Stimulated activated naive CD8-positive, alpha-beta T cell treated with anti-CD3 and anti-CD28 coated beads, Interleukin-15, Interleukin-2, amounts not matched to agents 100 U/mL and 50 U/mL, for 24 hours (primary cell): Measurements from ENCODE around the gene CCDC38.

Experiments
- ATAC-seq: fragments of 150-1000 bp; cut with Tn5 transposase; one replicate; pipeline ENCODE4 v1.10.0; 2021
- DNase-seq: peaks from one replicate; pipeline ENCODE4 v3.0.0; 2021

CCDC38 gene

DNA sequence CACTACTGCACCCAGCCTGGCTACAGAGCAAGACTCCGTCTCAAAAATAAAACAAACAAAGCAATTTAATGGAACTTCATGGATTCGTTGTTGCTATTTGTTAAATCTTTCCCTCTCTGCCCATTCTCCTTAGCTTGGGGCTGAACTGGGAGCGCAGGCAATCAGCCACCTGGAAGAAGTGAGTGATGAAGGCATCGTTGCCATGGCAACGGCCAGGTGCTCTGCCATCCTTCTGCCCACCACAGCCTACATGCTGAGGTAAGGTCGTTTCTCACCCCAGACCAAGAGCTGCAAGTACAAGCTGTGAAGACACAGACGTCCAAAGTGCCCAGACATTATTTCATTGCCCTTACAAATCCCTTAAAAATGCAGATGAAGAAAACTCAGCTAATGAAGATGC lies 19.8 kb upstream of the CCDC38 start:
- no peak for DNase-seq
- ATAC-seq = no peak

DNA sequence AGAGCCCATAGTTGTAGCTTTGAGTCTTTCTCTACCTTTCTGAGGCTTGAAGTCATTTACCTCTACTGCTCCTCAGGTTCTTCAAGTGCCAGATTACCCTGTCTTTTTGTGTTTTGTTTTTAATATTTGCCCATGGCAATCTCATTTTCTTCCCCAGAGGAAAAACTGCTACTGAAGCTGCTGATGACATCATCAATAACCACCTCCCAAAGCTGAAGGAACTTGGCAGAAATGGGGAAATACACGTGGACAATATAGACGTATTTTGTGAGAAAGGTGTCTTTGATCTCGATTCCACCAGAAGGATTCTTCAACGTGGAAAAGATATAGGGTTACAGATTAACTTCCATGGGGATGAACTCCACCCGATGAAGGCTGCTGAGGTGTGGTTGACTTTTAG lies 17.8 kb upstream of the CCDC38 start:
- DNase-seq (no peak), ATAC-seq (no peak)

DNA sequence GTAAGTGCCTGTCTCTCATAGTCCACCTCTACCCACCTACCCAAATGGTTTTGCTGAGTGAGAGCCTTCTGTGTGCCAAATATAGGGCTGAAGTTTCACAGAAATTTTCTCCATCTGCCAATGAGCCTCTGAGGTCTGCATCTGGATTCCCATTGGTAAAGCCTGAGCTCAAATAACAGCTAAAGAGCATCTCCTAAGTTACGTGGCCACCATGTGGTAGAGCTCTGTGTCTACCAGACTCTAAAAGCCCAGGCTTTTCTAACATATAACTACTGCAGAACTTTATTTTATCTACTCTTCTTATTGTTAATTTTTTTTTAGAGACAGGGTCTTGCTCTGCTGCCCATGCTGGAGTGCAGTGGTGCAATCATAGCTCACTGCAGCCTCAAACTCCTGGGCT lies 16.7 kb upstream of the CCDC38 start:
- no peak for ATAC-seq
- no peak for DNase-seq

DNA sequence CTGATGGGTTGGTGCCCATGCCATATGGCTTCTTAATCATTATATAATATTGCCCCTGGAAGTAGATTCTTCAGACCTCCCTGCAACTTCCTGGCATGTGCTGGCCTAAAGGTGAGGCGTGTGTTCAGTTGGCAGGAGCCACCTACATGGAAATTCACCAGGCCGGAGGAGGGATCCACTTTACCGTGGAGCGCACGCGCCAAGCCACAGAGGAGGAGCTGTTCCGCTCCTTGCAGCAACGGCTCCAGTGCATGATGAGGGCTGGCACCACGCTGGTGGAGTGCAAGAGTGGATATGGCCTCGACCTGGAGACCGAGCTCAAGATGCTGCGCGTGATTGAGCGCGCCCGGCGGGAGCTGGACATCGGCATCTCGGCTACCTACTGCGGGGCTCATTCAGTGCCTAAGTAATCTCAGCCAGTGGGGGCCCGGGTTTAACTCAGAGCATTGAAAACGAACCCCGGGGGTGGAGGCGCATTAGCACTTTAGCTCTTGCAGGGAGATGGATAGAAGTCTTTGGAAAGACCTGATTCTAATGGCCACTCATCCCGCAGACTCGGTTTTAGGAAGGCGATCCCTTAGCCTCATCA lies 14.2 kb upstream of the CCDC38 start:
- DNase-seq = no peak

DNA sequence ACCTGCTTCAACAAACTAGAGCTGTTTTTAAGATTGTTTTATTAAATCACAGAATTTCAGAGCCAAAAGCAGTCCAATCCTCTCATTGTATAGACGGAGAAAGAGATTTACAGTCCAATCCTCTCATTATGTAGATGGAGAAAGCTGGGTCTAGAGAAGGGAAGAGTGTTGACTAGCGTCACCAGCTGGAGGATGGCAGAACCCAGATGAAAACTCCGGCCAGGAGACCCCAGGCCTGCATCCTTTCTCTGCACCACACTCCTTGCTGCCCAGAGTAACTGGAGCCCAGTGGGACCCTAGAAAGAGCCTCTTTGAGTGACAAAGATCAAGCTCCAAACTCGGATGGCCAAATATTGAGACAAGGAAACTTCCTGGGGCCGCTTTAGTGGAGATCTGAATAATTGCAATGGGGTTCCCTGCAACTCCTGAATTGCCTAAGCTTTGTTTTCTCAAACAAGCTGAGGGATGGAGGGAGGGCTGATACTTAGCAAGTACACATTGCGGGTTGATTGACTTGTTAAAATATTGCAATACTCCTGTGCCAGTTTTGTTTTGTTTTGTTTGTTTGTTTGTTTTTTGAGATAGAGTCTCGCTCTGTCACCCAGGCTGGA lies 13.2 kb upstream of the CCDC38 start:
- ATAC-seq (no peak), DNase-seq (no peak)

More for the DNA sequence above, 14.2 kb upstream of the CCDC38 start:
- ATAC-seq = no peak

DNA sequence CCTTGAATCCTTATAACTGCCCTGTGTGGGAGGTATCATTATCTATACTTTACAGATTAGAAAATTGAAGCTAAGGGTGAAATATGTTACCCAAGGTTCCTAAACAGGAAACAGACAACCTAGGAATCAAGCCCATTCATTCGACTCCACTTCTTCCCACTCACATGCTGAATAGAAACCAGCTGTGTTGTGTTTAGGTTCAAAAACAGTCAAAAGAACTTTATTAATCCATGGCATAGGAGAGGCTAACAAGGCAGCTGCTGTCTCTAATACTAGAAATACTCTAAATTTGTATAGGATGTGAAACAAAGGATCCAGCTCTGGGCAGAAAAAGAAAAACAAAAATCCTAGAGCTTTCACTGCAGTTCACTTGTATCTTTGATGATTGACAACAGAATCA lies 10.6 kb upstream of the CCDC38 start:
- ATAC-seq (no peak), DNase-seq (no peak)

DNA sequence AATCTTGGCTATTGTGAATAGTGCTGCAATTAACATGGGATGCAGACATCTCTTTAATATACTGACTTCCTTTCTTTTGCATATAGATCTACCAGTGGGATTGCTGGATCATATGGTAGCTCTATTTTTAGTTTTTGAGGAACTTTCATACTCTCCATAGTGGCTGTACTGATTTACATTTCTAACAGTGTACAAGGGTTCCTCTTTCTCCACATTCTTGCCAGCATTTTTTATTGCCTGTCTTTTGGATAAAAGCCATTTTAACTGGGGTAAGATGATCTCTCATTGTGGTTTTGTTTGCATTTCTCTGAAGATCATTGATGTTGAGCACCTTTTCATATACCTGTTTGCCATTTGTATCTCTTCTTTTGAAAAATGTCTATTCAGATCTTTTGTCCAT lies 9.1 kb upstream of the CCDC38 start:
- no peak for DNase-seq
- no peak for ATAC-seq

DNA sequence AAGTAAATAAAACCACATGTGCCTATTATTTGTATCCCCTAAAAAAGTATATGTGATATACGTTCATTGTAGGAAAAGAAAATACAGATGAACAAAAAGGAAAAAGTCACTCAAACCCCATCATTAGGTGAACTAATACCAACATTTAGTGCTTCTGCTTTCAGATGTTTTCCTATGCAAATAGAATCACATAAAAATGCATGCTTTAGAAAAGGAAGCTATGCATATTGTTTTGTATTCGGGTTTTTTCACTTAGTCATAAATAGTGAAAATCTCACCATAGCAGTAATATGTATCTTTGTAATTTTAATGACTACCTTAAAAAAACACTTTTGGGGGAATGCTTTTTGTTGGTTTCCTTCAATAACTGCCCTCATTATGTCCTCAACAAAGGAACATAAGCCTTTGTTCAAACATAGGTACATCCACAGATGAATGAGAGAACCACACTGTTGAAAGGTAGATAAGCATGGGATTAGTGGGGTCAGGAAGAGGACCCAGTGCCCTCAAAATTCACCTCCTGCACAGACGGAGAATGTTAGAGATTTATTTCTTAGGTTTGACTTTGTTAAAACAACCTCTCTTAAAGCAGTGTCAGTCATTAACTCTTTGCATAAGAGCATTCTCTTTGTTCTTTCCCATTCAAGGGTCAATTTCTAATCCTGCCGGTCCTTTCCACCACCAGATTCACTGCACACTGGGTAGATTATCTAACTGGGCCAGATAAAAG lies 7.2 kb upstream of the CCDC38 start:
- ATAC-seq = no peak
- DNase-seq = no peak

DNA sequence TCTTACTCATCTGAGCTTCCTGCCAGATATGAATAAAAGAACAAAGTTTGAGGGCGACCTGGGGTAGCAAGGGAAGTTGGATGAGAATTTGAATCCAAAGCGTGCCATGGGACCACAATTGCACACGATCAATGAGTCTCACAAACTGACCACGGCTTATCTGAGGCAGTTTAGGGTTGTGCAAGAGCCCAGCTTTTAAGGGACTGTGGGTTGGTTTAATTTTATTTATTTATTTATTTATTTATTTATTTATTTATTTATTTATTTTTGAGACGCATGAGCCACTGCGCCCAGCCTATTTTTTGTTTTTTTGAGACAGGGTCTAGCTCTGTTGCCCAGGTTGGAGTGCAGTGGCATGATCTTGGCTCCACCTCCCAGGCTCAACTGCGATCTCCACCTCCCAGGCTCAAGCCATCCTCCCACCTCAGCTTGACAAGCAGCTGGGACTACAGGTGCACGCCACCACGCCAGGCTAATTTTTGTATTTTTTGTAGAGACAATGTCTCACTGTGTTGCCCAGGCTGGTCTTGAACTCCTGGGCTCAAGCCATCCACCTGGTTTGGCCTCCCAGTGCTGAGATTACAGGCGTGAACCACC lies 1.8 kb upstream of the CCDC38 start:
- no peak for DNase-seq
- no peak for ATAC-seq

DNA sequence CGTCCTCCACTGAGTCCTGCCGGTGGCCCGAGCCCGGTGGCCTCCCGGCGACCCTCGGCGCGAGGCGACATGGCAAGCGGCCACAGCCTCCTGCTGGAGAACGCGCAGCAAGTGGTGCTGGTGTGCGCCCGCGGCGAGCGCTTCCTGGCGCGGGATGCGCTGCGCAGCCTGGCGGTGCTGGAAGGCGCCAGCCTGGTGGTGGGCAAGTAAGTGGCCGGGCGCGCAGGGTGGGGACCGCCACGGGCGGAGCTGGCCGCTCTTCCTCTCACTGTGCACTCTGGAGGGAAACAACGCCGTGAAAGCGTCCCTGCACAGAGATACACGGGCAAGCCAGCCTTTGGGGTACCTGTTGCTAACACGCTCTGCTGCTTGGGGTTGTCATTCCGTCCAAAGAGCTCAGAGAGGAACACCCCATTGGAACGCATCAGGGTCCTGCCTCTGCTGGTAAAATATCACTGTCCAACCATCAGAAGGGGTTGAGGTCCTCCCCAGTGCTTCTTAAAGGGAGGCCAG lies 972 bp upstream of the CCDC38 start, which contains the start of gene AMDHD1:
Gene AMDHD1, plus strand, starts transcription at position 2 of the 513 bp plus-strand sequence. Its CDS starts 68 bp downstream, at position 70.
- DNase-seq = peak; percentile 69
- peak; percentile 67 for ATAC-seq

DNA sequence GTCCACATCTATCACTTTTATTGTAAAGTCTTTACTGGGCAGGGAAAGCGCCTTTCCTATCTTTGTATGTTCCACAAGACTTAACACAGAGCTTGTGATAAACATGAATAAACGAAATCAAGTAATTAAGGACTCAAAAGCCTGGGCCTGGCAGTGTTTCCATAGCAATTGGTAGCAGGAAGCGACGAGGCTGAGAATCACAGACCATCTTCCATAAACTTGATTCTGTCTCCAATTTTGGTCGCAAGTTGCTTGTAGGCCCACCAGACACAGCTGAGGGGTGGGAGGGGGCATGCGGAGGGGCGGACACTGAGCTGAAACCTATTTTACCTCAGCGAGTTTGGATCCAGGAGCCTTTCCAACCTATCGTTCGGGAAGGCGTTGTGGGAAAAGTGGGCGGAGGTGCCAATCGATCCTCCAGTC lies 302 bp downstream of the CCDC38 start:
- ATAC-seq = no peak
- no peak for DNase-seq

DNA sequence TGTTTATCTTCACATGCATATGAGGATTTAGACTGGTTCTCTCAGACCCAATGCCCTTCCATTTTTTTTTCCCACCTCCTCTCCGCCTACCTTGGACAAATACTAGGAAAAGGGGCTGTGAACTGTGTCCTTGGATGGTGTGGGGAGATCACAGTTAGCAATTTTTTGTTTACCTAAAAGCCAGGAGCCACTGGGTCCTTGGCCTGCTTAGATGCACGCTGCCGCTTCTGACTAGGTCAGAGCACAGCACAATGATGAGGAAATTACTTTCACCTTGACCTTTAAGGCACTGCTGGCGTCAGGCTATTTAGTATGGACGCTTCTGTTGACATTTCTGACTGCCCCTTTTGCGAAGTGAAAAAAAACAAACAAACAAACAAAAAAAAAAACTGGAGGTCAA lies 1.9 kb downstream of the CCDC38 start:
- ATAC-seq (no peak), DNase-seq (no peak)

DNA sequence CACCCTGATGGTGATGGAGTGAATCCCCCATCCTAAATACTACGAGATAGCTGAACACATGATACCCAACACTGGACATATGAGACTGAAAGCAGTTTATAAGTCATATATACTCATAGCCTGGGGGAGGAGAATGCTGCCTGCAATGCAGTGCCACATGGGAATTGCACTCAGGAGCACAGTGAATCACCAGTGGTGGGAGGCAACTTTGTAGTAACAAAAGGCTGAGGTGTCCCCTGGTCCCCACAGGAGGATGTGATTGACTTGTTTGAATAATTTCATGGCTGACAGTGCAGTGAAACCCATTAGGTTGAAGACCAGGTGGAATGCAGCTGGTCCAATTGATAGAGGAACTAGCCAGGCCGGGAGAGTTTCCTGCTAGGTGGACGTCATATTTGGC lies 20.2 kb downstream of the CCDC38 start:
- no peak for ATAC-seq
- no peak for DNase-seq

DNA sequence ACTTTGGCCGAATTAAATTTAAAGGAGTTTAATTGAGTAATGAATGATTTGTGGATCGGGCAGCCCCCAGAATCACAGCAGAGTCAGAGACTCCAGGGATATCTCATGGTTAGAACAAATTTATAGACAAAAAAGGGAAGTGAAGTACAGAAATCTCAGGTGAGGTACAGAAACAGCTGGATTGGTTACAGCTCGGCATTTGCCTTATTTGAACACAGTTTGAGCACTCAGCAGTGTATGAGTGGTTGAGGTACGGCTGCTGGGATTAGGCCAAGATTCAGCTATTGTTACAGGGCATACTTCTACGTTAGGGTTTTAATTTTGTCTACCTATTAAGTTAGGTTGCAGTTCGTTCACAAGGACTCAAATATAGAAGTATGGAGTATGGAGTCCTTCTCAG lies 23.3 kb downstream of the CCDC38 start:
- no peak for ATAC-seq

DNA sequence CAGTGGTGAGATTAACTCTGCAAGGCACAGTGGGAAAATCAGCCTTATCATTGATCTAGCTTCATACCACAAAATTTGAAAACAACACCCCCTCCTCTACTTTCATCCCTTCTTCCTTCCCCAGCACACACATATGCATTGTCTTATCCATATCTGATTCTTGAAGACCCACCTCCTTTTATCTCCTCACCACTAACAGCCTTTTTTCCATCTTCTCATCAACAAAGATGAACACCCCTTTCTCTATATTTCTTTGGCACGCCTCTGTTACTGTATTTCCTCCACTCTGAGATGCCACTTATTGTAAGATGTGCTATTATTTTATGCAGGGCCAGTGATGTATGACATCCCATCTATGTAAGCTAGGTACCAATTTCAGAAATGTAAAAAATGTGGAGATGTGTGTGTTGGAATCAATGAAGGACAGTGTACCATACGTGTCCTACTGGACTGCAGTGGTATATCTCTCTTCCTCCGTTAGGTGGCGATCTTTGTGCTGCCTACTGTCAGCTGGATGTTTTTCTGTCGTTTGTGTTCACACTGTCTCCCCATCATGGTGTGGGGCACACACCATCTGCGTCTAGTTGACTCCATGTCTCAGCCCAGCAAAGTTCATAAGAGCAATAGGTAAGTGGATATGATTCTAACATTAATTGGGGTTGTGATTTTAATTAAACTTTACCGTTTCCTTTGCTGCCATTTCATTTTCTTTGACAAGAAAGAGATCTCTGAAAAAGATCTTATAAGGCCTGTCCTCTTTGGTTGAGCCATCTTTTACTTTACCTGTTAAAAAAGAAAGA lies 24.0 kb downstream of the CCDC38 start:
- peak; percentile 92 for ATAC-seq
- peak; percentile 42 for DNase-seq

More for the DNA sequence above, 23.3 kb downstream of the CCDC38 start:
- DNase-seq = no peak

DNA sequence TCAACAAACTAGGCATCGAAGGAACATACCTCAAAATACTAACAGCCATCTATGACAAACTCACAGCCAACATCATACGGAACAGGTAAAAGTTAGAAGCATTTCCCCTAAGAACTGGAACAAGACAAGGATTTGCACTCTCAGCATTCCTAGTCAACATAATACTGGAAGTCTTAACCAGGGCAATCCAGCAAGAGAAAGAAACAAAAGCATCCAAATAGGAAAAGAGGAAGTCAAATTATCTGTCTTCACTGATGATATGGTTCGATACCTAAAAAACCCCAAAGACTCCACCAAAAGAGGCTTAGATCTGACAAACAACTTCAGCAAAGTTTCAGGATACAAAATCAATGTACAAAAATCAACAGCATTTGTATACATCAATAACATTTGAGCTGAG lies 32.5 kb downstream of the CCDC38 start:
- DNase-seq (no peak), ATAC-seq (no peak)

DNA sequence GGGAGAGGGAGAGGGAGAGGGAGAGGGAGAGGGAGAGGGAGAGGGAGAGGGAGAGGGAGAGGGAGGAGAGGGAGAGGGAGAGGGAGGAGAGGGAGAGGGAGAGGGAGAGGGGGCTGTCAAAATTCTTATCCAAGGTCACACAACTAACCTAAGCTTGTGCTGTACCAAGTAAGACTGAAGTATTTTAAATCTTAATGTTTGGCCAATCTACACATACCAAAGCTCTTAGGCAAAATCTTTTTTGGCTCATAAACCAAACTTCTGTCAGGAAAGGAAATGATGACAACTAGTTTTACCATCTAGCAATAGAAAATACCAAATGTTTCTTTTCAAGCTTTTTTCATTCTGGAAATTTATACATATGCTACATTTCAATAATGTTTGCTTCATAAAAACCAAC lies 33.8 kb downstream of the CCDC38 start:
- no peak for DNase-seq
- ATAC-seq = no peak

DNA sequence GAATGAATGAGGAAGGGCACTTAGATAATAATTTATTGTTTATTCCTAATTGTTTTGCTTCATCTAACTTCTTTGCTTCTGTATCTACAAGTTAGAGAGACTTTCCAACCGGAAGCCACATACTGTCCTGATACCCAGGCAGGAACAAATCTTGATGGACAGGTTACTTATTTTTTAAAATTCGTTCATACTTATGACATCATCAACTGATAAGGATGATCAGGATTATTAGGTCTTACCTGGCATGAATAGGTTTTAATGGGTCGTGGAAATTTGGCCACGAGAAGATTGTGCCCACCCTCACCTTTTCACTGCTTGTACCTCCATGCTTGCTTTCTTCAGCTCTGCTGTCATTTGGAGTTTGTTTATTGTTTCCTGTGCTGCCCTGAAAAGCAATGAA lies 44.3 kb downstream of the CCDC38 start:
- DNase-seq (no peak), ATAC-seq (no peak)

DNA sequence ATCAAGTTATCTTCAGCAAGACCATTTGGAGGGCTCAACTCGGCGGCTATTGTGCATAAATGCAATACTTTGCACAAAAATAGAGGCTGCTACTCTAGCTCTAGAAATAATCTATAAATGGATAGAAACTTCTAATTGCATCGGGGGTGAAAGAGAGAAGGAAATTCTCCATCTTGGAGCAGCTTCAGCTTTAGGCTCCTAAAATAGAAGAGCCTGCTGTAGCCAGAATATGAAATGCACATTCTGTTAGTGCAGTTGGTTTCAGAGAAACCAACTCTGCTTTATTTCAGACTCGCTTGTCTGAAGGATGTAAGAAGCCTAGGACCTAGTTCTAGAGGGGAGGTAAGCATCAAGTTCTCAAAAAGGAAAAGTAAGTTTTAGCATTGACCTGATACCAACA lies 45.6 kb downstream of the CCDC38 start:
- DNase-seq = no peak

DNA sequence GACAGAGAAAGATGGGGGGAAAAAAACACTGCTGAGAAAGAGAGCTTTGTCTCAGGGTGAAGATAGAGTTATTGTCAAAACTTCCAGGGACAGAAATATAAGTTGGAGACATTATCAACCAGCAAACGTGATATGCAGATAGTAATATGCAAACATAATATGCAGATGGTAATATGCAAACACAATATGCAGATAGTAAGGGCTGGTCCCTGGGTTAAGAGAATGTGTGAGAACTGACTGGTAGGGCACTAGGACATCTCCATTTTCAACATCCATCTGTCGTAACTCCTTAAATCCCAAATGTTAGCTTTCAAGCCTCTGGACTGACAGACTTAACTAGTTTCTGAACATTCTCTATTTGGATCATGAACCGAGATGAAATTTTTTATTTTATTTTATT lies 51.5 kb downstream of the CCDC38 start:
- ATAC-seq = no peak
- no peak for DNase-seq

More for the DNA sequence above, 45.6 kb downstream of the CCDC38 start:
- ATAC-seq = no peak

DNA sequence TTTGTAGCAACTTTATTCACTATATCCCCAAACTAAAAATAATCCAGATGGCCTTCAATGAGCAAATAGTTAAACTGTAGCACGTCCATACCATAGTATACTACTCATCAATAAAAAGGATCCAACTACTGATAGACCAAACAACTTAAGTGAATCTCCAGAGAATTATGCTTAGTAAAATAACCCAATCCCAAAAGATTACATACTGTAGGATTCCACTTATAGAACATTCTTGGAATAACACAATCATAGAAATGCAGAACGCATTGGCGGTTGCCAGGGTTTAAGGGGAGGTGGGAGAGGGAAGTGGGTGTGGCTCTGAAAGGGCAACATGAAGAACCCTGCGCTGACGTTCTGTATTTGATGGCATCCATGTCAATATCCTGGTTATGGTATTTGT lies 55.1 kb downstream of the CCDC38 start:
- DNase-seq (no peak), ATAC-seq (no peak)

DNA sequence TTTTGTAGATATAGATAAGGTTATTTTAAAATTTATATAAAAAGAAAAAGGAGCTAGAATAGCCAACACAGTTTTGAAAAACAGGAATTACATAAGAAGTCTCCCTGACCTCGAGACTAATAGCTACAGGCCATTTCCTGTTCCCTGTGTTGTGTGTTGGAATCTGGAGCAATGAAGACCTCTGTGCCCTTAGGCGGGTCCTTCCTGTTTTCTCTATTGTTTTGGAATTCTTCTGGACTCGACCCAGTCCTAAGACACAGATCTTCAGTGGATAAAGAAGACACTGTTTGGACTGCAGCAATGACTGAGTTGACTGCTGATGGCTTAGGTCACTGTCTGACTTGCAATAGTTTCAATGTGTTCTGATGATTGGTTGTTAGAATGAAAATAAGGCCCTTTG lies 57.4 kb downstream of the CCDC38 start:
- ATAC-seq (no peak), DNase-seq (no peak)
